Adipocyte (in vitro differentiated cells): ENCODE results near the gene RABIF.
A peak's percentile ranks its signal among the peaks of the same experiment; 100 is the strongest.
"Not testable (repeated sequence)": the region's sequence is repeated elsewhere in the genome, so short reads cannot be mapped to it uniquely, and the experiment has no call there.

ENCODE experiments used
- DNase-seq: peaks from one replicate; pipeline ENCODE4 v3.0.0-alpha.2; 2015; ENCODE audit warnings: low read depth
- H3K27me3 ChIP-seq: replicated peaks from 2 replicates; pipeline ENCODE4 v1.7.0; 2013; ENCODE audit warnings: mild to moderate bottlenecking, low read length, moderate library complexity; ENCODE audit not compliant: control insufficient read depth, insufficient read depth
- H3K36me3 ChIP-seq: 2 replicates; pipeline ENCODE4 v1.7.0; 2013; ENCODE audit warnings: low read length, mild to moderate bottlenecking, moderate library complexity; ENCODE audit not compliant: control insufficient read depth, insufficient read depth, severe bottlenecking
- H3K4me1 ChIP-seq: 2 replicates; pipeline ENCODE4 v1.7.0; 2013; ENCODE audit warnings: mild to moderate bottlenecking, low read length, moderate library complexity; ENCODE audit not compliant: control insufficient read depth, insufficient read depth
- H3K4me3 ChIP-seq: 2 replicates; pipeline ENCODE4 v1.7.0; 2013; ENCODE audit warnings: mild to moderate bottlenecking, low read length, moderate library complexity
- H3K9ac ChIP-seq: 2 replicates; pipeline ENCODE4 v1.7.0; 2013; ENCODE audit warnings: mild to moderate bottlenecking, low read length, moderate library complexity
- H3K9me3 ChIP-seq: 2 replicates; pipeline ENCODE4 v1.7.0; 2013; ENCODE audit warnings: mild to moderate bottlenecking, low read length, moderate library complexity; ENCODE audit not compliant: control insufficient read depth

Gene RABIF

GRCh38 chr1:202888531-202889360 lies at the start of gene RABIF:
Gene RABIF (minus strand): TSS chr1:202889149. CDS start chr1:202889098, 51 bp downstream.
- peaks cover 8% of the 10 kb centered on the region for H3K4me1 ChIP-seq
- DNase-seq: peak; percentile 99
- no peaks in the 10 kb centered on the region for H3K27me3 ChIP-seq
- no peaks in the 10 kb centered on the region for H3K9me3 ChIP-seq
- peak within 1 kb of the TSS; percentile 95 for H3K9ac ChIP-seq
- peak within 1 kb of the TSS; percentile 90 for H3K4me3 ChIP-seq
- peaks cover 36% of the 10 kb centered on the region for H3K36me3 ChIP-seq

- no peaks in the 10 kb centered on the region for H3K27me3 ChIP-seq
- no peaks in the 10 kb centered on the region for H3K4me1 ChIP-seq
- no peaks in the 10 kb centered on the region for H3K9me3 ChIP-seq
- no peak for DNase-seq
- peaks cover 42% of the 10 kb centered on the region for H3K36me3 ChIP-seq
- H3K9ac ChIP-seq: no peak overlapping the region
- no peak overlapping the region for H3K4me3 ChIP-seq
Measured at GRCh38 chr1:202938287-202938925, 49.5 kb upstream of the RABIF start.

GRCh38 chr1:202936409-202936808 lies 47.5 kb upstream of the RABIF start:
- not testable (repeated sequence) for H3K4me3 ChIP-seq, DNase-seq, H3K9me3 ChIP-seq, H3K27me3 ChIP-seq, H3K9ac ChIP-seq, H3K4me1 ChIP-seq
- H3K36me3 ChIP-seq: peaks cover 22% of the 10 kb centered on the region

- Histone ChIP-seq H3K27me3 (no peaks in the 10 kb centered on the region), H3K9ac (no peak overlapping the region), H3K9me3 (peaks cover 5% of the 10 kb centered on the region), H3K4me3 (no peak overlapping the region), H3K4me1 (no peaks in the 10 kb centered on the region), H3K36me3 (peaks cover 16% of the 10 kb centered on the region)
- no peak for DNase-seq
Measured at GRCh38 chr1:202935844-202936243, 46.9 kb upstream of the RABIF start.

- H3K9ac ChIP-seq: no peak overlapping the region
- H3K36me3 ChIP-seq: peaks cover 7% of the 10 kb centered on the region
- DNase-seq: no peak
- no peak overlapping the region for H3K4me3 ChIP-seq
- no peaks in the 10 kb centered on the region for H3K27me3 ChIP-seq
- no peaks in the 10 kb centered on the region for H3K4me1 ChIP-seq
- H3K9me3 ChIP-seq: peaks cover 5% of the 10 kb centered on the region
Measured at GRCh38 chr1:202934755-202935154, 45.8 kb upstream of the RABIF start.

- Histone ChIP-seq H3K27me3 (no peaks in the 10 kb centered on the region), H3K4me3 (no peak overlapping the region), H3K9me3 (peaks cover 5% of the 10 kb centered on the region), H3K9ac (no peak overlapping the region), H3K4me1 (no peaks in the 10 kb centered on the region), H3K36me3 (no peaks in the 10 kb centered on the region)
- DNase-seq: no peak
Measured at GRCh38 chr1:202932476-202932875, 43.5 kb upstream of the RABIF start.

GRCh38 chr1:202926581-202927491 lies 37.9 kb upstream of the RABIF start, which contains the start of gene KLHL12:
Gene KLHL12 (minus strand): TSS chr1:202927234. CDS start chr1:202925162, 2,072 bp downstream.
- peak within 1 kb of the TSS; percentile 97 for H3K9ac ChIP-seq
- no peaks in the 10 kb centered on the region for H3K9me3 ChIP-seq
- H3K27me3 ChIP-seq: no peaks in the 10 kb centered on the region
- H3K36me3 ChIP-seq: peaks cover 14% of the 10 kb centered on the region
- peak; percentile 99 for DNase-seq
- H3K4me1 ChIP-seq: peaks cover 6% of the 10 kb centered on the region
- peak within 1 kb of the TSS; percentile 100 for H3K4me3 ChIP-seq

GRCh38 chr1:202923533-202923932 lies 34.6 kb upstream of the RABIF start:
- peaks cover 6% of the 10 kb centered on the region for H3K4me1 ChIP-seq
- H3K4me3 ChIP-seq: no peak overlapping the region
- no peak for DNase-seq
- H3K9ac ChIP-seq: no peak overlapping the region
- H3K27me3 ChIP-seq: no peaks in the 10 kb centered on the region
- no peaks in the 10 kb centered on the region for H3K9me3 ChIP-seq
- H3K36me3 ChIP-seq: peaks cover 27% of the 10 kb centered on the region

GRCh38 chr1:202919615-202920014 lies 30.7 kb upstream of the RABIF start:
- Histone ChIP-seq H3K27me3 (no peaks in the 10 kb centered on the region), H3K4me3 (no peak overlapping the region), H3K4me1 (no peaks in the 10 kb centered on the region), H3K36me3 (peaks cover 62% of the 10 kb centered on the region), H3K9ac (no peak overlapping the region), H3K9me3 (no peaks in the 10 kb centered on the region)
- no peak for DNase-seq

- DNase-seq: peak; percentile 4
- Histone ChIP-seq H3K36me3 (peaks cover 84% of the 10 kb centered on the region), H3K4me1 (peaks cover 3% of the 10 kb centered on the region), H3K9me3 (no peaks in the 10 kb centered on the region), H3K27me3 (no peaks in the 10 kb centered on the region), H3K4me3 (no peak overlapping the region), H3K9ac (no peak overlapping the region)
Measured at GRCh38 chr1:202915146-202915545, 26.2 kb upstream of the RABIF start.

GRCh38 chr1:202912476-202912875 lies 23.5 kb upstream of the RABIF start:
- H3K9me3 ChIP-seq, H3K9ac ChIP-seq, DNase-seq, H3K4me1 ChIP-seq, H3K4me3 ChIP-seq, H3K27me3 ChIP-seq: not testable (repeated sequence)
- H3K36me3 ChIP-seq: peaks cover 87% of the 10 kb centered on the region
